Measurements from ENCODE around the gene CPHXL.

Gene CPHXL

GRCh38 chr16:75701361-75701760, 24.9 kb downstream of the CPHXL start, which contains the start of gene DUXB:
Gene DUXB (minus strand): TSS chr16:75701461. CDS start chr16:75701418, 43 bp downstream.
- no peak for DNase-seq (ENCODE audit: low read depth in 2 of 2)

- no peak for DNase-seq (ENCODE audit: low read depth in 2 of 2)
Measured at GRCh38 chr16:75697571-75697970, 28.7 kb downstream of the CPHXL start.

GRCh38 chr16:75695708-75696107, 30.6 kb downstream of the CPHXL start:
- no peak for DNase-seq (ENCODE audit: low read depth in 2 of 2)

GRCh38 chr16:75687361-75687760, 38.9 kb downstream of the CPHXL start:
- DNase-seq (ENCODE audit: low read depth in 2 of 2) = no peak

GRCh38 chr16:75682308-75682707, 44.0 kb downstream of the CPHXL start:
- DNase-seq (ENCODE audit: low read depth in 2 of 2) = no peak

GRCh38 chr16:75679366-75679765, 46.9 kb downstream of the CPHXL start:
- no peak for DNase-seq (ENCODE audit: low read depth in 2 of 2)

GRCh38 chr16:75676909-75677308, 49.4 kb downstream of the CPHXL start, which contains the start of gene CPHXL2:
Gene CPHXL2 (minus strand): TSS chr16:75677009. CDS start chr16:75676999, 10 bp downstream.
- no peak for DNase-seq (ENCODE audit: low read depth in 2 of 2)

GRCh38 chr16:75667503-75667902, 58.8 kb downstream of the CPHXL start:
- DNase-seq (ENCODE audit: low read depth in 2 of 2) = no peak

All from stimulated activated CD4-positive, alpha-beta T cell treated with anti-CD3 and anti-CD28 coated beads, Interleukin-1b, Interleukin-23, amount 100 ng/mL, for 1 hour (primary cell).